Stimulated activated CD4-positive, alpha-beta T cell treated with anti-CD3 and anti-CD28 coated beads, Interleukin-1b, Interleukin-23, amount 100 ng/mL, for 4 hours (primary cell): ENCODE results near the gene SLC35C1.

Source experiments
- DNase-seq, 2 donors: peaks; one replicate each; pipeline ENCODE4 v3.0.0-alpha.2; 2020; ENCODE audit warnings: low read depth in 2 of 2

SLC35C1 gene

DNA sequence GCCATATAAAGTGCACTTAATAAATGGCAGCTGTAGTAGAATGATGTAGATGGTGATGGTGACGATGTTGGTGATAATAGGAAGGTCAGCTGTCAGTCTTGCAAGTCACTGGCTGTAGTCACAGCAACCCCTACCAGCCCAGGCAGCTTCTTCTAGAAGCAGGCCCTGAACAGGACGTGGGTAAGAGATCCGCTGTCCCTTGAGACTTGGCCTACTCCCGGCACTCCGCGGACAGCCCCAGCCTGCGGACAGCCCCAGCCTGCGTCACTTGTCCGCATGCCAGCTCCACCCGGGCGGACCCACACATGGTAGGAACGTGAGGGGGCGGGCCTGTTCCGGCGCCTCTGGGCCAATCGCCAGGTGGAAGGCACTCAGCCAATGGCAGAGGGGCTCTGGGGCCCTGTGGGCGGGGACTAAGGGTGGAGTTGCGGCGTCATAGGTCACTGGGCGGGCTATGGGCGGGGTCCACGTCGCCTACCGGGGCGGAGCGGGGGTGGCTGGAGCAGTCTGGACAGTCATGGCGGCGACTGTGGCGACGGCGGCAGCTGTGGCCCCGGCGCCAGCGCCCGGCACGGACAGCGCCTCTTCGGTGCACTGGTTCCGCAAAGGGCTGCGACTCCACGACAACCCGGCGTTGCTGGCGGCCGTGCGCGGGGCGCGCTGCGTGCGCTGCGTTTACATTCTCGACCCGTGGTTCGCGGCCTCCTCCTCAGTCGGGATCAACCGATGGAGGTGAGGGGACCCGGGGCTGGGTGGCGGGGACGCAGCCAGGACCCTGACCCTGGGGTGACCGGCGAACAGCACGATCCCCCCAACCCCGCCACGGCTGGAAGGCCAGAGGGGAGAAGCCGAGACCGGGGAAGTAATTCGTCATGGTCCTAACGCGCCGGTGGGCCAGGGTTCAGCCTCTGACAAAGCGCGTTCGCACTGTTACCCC, 42.3 kb downstream of the SLC35C1 start, which contains the start of gene CRY2:
CRY2 (plus strand) TSS at position 502 of the 937 bp plus-strand sequence; CDS start at position 518, 16 bp downstream.
- peak; percentile 97 to 99 for DNase-seq

DNA sequence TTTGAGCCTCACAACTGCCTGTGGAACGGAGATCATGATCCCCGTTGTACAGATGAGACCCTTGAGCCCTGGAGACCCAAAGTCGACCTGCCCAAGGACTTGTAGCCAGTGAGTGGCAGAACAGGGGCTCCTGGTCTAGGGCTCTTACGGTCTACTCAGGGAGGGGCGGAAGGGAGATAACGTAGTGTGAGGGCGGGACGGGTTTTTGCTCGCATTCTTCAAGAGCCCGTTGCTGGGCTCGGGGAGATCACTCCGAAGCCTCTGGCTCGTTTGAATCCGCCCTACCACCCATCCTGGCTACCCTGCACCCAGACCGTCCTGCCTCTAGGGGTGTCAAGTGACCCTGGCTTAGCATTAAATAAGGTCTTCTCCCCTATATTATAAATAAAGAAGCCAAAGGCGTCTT, 43.0 kb downstream of the SLC35C1 start:
- DNase-seq: peak in 1 of 2 donors; percentile 8

DNA sequence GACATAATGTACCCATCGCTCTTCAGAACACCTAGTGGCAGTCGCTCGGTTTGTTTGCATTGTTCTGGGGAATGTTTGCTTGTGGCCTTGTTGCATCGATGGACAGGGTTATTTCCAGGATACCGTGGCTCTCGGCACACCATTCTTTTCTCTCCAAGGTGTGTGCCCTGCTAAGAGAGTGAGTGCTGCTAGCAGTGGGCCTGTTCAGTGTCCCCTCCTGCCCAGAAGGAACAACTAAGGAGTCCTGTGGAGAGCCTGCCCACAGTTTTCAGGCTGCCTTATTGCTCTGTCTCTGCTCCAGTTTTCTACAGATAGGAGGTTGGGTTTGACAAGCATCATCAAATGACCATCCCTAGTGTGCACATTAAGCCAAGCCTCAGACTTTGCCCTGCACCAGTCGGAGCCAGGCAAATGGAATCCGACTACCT, 43.7 kb downstream of the SLC35C1 start:
- no peak for DNase-seq

DNA sequence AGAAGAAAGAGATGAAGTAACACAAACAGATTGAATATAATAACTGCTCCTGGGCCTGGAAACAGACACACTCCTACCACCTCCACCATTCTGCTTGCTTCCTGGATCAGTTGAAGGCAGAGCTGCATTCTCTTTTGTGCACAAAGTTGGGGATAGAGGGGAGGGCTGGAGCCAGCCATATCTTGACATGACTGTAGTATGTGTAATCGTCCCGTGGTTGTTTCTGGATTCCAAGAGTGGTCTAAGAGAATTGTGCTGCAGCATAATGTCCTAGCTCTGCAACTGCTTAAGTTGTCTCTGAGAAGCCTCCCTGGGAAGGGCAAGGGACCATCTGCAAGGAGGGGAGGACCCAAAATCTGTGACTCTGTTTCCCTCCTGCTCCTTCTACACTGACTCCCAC, 45.5 kb downstream of the SLC35C1 start:
- no peak for DNase-seq

DNA sequence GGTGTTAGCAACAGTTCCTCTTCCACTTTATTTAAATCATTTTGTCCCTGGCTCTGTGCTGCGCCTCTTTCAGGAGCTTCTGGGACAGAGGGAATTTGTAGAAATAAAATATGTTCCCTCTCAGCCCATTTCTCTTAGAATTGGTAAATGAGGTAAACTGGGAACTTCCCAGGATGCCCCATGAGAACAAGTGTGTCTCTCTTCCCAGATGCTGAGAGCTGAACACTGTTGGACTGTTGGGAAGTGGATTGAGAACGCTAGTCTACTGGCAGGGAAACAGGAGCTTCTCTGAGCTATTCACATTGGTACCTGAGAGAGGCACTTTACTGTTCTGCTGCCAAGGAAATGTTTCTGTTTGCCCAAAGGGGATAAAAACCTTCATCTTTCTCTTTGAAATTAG, 46.3 kb downstream of the SLC35C1 start:
- no peak for DNase-seq

DNA sequence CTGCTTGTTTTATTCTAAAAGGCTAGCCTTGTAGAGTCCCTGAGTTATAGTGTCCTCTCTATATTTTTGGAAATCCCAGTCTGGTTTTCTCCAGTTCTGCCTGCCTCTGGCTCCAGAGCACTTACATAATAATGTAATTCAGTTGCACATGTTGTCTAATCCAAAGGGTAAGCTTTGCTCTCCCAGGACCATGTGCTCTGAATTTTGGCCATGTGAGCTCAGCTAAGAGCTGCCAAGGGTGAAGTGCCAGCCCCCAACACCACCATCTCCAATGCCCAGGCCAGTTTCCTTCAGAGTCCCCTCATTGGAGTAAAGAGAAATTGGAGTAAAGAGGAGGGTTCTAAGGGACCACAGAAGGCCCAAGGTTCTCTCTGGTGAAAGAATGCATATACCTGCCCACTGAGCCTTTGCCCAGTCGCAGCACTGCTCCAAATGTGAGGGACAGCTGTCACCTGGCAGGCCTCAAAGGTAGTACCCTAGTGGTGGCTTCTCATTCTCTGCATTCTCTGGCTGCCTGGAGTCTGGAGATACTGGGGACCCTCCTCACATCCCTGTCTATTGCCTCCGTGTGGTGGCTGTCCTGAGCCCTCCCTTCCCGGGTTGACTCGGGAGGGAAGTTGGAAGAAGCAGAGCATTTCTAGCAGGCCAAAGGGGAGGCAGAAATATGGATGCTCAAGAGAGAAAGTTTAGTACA, 47.2 kb downstream of the SLC35C1 start:
- no peak for DNase-seq

DNA sequence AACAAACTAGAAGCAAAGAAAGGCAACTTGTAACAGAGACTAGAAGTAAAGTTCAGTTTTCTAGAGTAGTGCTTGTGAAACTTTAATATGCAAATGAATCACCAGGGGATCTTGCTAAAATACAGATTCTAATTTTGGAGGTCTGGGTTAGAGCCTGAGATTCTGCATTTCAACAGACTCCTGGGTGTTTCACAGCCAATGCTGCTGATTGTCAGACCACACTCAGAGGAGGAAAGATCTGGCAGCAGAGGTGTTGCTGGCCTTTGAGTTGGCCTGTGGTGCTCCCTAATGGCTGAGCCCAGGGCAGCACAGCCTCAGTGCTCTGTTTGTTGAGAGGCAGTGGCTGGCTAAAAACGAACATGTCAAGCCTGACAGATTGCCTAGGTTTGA, 47.8 kb downstream of the SLC35C1 start:
- no peak for DNase-seq

DNA sequence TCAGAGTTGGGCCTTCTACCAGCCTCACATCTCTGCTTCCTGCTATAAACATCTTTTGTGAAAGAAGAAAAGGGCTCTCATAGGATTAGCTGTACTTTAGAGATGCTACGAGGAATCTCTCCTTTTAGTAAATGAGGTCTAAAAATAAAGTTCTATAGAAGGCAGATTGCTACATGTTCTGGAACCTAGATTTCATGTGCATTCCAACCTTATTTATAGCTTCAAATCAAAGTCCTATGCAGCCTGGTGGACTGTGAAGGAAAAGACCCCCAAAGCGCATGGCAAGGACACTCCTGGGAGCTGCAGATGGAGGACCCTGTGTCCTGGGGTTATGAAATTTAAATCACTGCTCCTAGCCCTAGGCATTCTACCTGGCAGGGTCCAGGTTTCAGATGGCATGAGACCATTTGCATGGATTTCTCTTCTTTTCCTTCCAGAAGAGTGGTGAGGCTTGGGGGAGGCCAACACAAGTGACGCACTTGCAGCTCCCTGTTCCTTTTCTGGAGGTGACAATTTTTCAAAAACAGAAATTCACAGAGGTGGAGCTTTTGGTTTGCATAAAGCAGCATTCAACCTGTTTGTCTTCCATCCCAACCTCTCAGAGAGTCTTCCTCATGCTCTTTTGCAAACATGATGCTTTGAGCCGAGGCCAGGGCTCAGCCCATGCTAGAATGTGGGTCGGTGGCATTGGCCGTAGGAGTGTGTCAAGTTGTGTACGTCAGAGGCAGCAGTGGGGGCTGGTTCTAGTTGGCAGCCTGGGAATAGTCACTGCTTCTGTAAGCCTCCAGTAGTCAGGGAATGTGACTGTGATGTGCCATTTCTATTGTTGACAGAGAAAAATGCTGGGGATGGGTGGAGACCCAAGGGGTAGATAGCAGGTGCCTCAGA, 48.6 kb downstream of the SLC35C1 start:
- no peak for DNase-seq

DNA sequence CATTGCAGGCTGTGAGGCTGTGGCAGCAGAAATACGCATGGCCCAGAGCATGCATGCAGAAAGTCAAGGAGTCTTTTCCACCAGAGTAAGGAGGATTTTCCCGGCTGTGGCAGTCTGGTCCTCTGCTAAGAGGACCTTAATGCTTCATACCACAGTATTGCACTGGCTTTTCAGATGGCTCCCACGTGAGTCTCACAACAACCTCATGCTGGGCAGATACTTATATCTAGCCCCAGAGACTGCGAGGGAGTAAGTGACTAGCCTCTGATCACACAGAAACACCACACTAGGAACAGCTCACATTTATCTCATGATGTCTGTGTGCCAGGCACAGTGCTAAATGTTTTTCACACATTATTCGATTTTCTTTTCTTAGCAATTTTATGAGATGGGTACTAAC, 50.4 kb downstream of the SLC35C1 start:
- DNase-seq: no peak

DNA sequence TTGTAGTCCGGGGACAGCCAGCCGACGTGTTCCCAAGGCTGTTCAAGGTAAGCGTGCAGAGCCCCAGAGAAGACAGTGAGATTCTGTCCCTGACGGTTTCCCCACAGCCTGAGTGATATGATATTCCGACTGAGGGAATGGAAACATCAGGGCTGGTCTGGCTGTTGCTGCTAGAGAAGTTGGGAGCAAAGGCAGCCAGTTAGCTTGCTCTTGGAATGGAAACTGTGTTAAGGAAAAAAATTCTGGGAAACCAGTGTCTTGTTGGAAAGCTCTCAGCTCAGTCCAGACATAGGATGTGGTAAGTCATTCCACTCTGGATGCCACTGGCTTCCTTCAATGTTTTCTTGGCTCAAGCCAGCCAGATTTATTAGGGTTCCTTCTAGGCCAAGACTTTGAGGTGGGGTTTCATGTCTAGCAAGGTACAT, 51.1 kb downstream of the SLC35C1 start:
- no peak for DNase-seq

DNA sequence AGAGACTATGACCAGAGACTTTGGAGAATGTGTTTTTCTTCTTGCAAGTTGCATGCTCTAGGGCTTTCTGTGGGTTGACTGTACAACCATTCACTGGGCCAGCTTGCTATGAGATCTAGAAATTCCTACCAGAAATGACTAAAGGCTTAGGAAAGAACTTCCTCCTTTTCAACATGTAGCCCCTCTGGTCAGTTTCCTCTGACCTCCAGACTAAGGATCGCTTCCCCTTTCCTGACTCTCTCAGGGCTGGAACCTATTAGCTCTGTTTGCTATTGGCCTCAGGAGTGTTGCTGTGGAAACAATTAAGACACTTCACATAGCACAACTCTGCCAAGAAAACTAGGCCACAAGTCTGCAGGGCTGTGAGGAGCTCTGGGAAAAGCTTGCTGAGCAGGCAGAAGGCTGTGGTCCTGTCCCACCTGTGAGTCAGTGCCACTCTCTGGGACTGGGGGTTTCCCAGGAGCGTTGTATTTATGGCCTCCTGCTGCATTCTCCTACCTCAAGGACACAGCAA, 53.1 kb downstream of the SLC35C1 start:
- DNase-seq: no peak

DNA sequence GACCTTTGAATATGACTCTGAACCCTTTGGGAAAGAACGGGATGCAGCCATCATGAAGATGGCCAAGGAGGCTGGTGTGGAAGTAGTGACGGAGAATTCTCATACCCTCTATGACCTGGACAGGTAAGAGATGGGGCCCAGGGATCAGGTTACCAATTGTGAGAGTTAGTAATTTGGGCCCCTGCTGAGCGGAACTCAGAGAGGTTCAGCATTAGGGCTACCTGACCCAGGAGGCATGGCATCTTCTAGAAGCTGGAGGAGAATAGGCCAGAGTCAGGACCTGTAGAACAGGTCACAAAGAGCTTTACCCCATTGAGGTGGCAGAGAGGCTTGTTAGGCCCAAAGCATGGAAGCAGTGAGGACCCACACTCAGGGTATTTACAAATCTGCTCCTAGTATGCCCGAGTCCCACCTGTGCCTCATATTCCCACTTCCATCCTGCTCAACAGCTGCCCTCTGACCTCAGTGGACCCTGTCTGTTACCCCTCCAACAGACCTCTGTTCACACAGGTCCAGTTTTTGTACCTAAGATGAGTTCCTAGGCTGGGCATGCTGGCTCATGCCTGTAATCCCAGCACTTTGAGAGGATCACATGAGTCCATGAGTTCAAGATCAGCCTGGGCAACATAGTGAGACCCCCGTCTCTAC, 53.9 kb downstream of the SLC35C1 start:
- no peak for DNase-seq

DNA sequence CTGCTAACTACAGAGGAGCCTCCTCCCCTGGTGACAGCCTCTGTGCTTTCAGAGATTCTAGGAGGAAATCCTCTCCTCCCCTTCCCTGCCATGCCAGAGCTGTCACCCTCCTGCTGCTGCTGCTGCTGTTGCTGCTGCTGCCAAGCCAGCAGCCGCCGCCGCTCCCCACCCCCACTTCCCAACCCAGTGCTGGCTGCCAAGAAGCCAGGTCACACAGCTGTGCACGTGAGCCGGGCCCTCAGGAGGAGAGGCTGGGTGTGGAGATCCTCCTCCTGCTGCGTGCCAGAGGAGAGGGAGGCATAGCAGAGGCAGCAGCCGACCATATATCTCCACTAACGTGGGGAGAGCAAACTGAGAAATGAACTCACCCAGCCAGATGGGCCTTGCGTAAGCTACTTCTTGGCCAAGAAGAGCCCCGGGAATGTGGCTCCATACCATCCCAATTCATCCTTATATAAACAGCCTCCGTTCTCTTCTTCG, 54.8 kb downstream of the SLC35C1 start:
- DNase-seq: no peak

DNA sequence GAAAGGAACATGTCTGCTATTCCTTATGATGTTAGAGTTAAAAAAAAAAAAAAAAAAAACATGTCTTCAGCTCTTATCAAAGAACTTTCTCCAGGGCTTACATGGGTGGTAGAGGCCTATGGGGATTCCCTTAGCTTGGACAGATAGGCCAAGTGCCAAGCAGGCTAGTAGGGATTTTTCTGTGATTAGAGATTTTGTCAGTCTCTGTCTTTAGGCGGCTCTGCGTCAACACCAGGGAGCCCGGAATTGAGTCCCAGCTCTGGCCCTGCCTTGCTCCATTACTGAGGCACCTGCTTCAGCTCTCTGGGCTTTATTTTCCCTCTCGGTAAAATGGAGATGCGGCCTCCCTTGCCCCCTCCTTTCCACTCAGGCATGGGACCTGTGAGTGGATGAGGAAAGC, 55.4 kb downstream of the SLC35C1 start:
- DNase-seq: no peak

DNA sequence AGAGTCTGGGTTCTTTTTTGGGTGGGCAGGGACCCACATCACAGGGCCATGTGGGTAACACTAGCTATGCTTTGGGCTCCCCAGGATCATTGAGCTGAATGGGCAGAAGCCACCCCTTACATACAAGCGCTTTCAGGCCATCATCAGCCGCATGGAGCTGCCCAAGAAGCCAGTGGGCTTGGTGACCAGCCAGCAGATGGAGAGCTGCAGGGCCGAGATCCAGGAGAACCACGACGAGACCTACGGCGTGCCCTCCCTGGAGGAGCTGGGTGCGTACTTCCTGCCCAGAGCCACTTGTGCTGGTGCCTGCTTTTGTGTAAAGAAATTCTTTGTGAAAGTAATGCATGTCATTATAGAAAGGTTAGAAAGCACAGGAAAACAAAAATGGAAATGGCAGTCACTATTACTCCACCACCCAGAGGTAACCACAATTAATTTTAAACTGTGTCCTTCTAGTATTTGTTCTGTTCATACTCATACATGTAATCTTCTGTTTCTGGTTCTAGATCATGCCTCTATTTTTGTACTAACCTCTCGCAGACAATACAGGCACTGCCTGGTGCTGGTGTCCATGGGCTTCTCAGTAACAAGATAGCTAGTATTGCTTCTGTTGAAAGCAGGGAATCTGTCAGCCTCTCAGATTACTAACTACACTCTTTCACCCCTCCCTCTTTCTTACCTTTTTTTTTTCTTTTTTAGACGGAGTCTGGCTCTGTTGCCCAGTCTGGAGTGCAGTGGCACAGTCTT, 56.0 kb downstream of the SLC35C1 start:
- DNase-seq: no peak
